ENCODE results near the gene UBR3. TPM values are rescaled to one million over a fixed set of nuclear protein-coding genes. Genes with fewer than 3 reads are reported as not detected.

Gene UBR3
- total and polyA plus RNA-seq, 2 experiments from 2014 or later = 10.7 to 28.0 TPM

DNA sequence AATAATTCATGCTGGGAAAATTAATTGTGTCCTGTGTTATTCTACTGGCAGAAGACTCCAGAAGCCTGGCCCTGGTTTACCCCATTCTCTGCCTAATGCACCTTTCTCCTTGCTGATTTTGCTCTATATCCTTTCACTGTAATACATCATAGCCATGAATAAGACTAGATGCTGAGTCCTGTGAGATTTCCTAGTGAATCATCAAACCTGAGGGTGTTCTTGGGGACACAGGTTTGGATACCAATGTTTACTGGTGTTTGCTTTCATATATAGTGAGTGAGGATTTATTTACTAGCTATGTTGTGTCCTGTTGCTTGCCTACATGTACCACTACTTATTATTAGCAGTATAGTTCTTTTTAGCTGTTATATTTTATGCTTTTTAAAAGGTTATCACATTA is 9.0 kb upstream of the UBR3 start:
- peaks cover 77% of the 10 kb centered on the region for H3K36me3 Mint-ChIP-seq (ENCODE audit: low read depth)
- Histone ChIP-seq H3K79me2 (replicated peaks; ENCODE audit: insufficient read depth) (peaks cover 23% of the 10 kb centered on the region), H3K9me2 (ENCODE audit: insufficient read depth) (no peaks in the 10 kb centered on the region), H4K20me1 (replicated peaks; ENCODE audit: insufficient read depth) (no peaks in the 10 kb centered on the region; the same call in 1 of the 2 replicates), H3K4me2 (no peak overlapping the region), H3K36me3 (ENCODE audit: insufficient read depth) (peaks cover 14% of the 10 kb centered on the region), H3K27ac (ENCODE audit: low read depth) (no peak overlapping the region), H3K27me3 (ENCODE audit: insufficient read depth) (no peaks in the 10 kb centered on the region), H3F3A (replicated peaks; ENCODE audit: low read depth) (no peaks in the 10 kb centered on the region), H3K4me1 (ENCODE audit: insufficient read depth) (no peaks in the 10 kb centered on the region), H3K4me3 (no peak overlapping the region), H2AFZ (no peak overlapping the region)
- ATAC-seq (no peak), DNase-seq (ENCODE audit: low spot score) (no peak)
- H3K4me3 Mint-ChIP-seq = no peak overlapping the region
- H3K9me3 Mint-ChIP-seq = peaks cover 11% of the 10 kb centered on the region; the same call in 2 of the 3 replicates
- TF ChIP-seq EZH2phosphoT487 (IDR thresholded peaks at IDR 0.05; ENCODE audit: unreplicated experiment) (no peak), ZNF331 (CRISPR knock-in tag; IDR thresholded peaks at IDR 0.05; ENCODE audit: low read depth) (no peak), NANOG (IDR thresholded peaks at IDR 0.05; ENCODE audit: borderline replicate concordance) (no peak), JUNB (IDR thresholded peaks at IDR 0.05; ENCODE audit: unreplicated experiment) (no peak)
- TF ChIP-seq, protein P1, sequence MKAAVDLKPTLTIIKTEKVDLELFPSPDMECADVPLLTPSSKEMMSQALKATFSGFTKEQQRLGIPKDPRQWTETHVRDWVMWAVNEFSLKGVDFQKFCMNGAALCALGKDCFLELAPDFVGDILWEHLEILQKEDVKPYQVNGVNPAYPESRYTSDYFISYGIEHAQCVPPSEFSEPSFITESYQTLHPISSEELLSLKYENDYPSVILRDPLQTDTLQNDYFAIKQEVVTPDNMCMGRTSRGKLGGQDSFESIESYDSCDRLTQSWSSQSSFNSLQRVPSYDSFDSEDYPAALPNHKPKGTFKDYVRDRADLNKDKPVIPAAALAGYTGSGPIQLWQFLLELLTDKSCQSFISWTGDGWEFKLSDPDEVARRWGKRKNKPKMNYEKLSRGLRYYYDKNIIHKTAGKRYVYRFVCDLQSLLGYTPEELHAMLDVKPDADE (IDR thresholded peaks at IDR 0.05) = no peak
- no peak overlapping the region for H3K27ac Mint-ChIP-seq
- H3K27me3 Mint-ChIP-seq (ENCODE audit: insufficient read depth, low read depth, poor library complexity) = no peaks in the 10 kb centered on the region
- peaks cover 5% of the 10 kb centered on the region; the same call in 1 of the 3 replicates for H3K4me1 Mint-ChIP-seq

DNA sequence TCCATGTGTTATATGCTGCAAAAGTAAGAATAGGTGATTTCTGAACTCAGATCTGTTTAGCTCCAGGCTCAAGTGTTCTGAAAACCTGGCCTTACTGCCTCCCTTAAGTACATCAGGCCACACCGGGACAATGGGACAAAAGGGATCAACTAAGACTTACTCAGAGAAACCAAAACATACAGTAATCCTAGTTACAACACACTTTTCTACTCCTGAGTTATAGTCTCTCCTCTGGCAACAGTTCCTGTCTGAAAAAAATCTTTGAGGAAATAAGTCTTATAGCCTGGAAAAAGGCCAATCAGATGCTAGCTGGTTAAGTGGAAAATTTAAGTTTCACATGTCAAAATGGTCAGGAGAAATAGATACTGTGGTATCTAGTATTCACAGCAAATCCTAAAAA is 8.1 kb upstream of the UBR3 start:
- H3K4me3 ChIP-seq = no peak overlapping the region
- DNase-seq (ENCODE audit: low spot score) (no peak), ATAC-seq (no peak)
- H3K4me2 ChIP-seq = no peak overlapping the region
- H3F3A ChIP-seq (replicated peaks; ENCODE audit: low read depth) = no peaks in the 10 kb centered on the region
- Mint-ChIP-seq H3K27ac (no peak overlapping the region), H3K36me3 (ENCODE audit: low read depth) (peaks cover 70% of the 10 kb centered on the region), H3K27me3 (ENCODE audit: insufficient read depth, low read depth, poor library complexity) (no peaks in the 10 kb centered on the region), H3K4me3 (no peak overlapping the region), H3K9me3 (peaks cover 11% of the 10 kb centered on the region; the same call in 2 of the 3 replicates), H3K4me1 (peaks cover 11% of the 10 kb centered on the region)
- H3K9me2 ChIP-seq (ENCODE audit: insufficient read depth) = no peaks in the 10 kb centered on the region
- H3K27ac ChIP-seq (ENCODE audit: low read depth) = no peak overlapping the region
- no peaks in the 10 kb centered on the region for H3K27me3 ChIP-seq (ENCODE audit: insufficient read depth)
- peaks cover 31% of the 10 kb centered on the region for H3K79me2 ChIP-seq (replicated peaks; ENCODE audit: insufficient read depth)
- no peaks in the 10 kb centered on the region; the same call in 1 of the 2 replicates for H4K20me1 ChIP-seq (replicated peaks; ENCODE audit: insufficient read depth)
- peaks cover 13% of the 10 kb centered on the region; the same call in 1 of the 2 replicates for H3K36me3 ChIP-seq (ENCODE audit: insufficient read depth)
- H2AFZ ChIP-seq = no peak overlapping the region
- peaks cover 3% of the 10 kb centered on the region; the same call in 1 of the 2 replicates for H3K4me1 ChIP-seq (ENCODE audit: insufficient read depth)
- TF ChIP-seq EZH2 (IDR thresholded peaks at IDR 0.05; ENCODE audit: low read depth, unreplicated experiment) (no peak), ZNF331 (CRISPR knock-in tag; IDR thresholded peaks at IDR 0.05; ENCODE audit: low read depth) (no peak), CREB1 (CRISPR knock-in tag; IDR thresholded peaks at IDR 0.05; ENCODE audit: low read depth) (no peak), EZH2phosphoT487 (IDR thresholded peaks at IDR 0.05; ENCODE audit: unreplicated experiment) (no peak), NANOG (IDR thresholded peaks at IDR 0.05; ENCODE audit: borderline replicate concordance) (no peak), STAT1 (IDR thresholded peaks at IDR 0.05; ENCODE audit: unreplicated experiment) (no peak), POLR2AphosphoS5 (IDR thresholded peaks at IDR 0.05; ENCODE audit: low read depth) (no peak), JUNB (IDR thresholded peaks at IDR 0.05; ENCODE audit: unreplicated experiment) (no peak)
- TF ChIP-seq, protein P2, sequence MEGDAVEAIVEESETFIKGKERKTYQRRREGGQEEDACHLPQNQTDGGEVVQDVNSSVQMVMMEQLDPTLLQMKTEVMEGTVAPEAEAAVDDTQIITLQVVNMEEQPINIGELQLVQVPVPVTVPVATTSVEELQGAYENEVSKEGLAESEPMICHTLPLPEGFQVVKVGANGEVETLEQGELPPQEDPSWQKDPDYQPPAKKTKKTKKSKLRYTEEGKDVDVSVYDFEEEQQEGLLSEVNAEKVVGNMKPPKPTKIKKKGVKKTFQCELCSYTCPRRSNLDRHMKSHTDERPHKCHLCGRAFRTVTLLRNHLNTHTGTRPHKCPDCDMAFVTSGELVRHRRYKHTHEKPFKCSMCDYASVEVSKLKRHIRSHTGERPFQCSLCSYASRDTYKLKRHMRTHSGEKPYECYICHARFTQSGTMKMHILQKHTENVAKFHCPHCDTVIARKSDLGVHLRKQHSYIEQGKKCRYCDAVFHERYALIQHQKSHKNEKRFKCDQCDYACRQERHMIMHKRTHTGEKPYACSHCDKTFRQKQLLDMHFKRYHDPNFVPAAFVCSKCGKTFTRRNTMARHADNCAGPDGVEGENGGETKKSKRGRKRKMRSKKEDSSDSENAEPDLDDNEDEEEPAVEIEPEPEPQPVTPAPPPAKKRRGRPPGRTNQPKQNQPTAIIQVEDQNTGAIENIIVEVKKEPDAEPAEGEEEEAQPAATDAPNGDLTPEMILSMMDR (conservative IDR thresholded peaks at IDR 0.05; ENCODE audit: low read depth in 2 of 2) = no peak
- TF ChIP-seq, protein P3, sequence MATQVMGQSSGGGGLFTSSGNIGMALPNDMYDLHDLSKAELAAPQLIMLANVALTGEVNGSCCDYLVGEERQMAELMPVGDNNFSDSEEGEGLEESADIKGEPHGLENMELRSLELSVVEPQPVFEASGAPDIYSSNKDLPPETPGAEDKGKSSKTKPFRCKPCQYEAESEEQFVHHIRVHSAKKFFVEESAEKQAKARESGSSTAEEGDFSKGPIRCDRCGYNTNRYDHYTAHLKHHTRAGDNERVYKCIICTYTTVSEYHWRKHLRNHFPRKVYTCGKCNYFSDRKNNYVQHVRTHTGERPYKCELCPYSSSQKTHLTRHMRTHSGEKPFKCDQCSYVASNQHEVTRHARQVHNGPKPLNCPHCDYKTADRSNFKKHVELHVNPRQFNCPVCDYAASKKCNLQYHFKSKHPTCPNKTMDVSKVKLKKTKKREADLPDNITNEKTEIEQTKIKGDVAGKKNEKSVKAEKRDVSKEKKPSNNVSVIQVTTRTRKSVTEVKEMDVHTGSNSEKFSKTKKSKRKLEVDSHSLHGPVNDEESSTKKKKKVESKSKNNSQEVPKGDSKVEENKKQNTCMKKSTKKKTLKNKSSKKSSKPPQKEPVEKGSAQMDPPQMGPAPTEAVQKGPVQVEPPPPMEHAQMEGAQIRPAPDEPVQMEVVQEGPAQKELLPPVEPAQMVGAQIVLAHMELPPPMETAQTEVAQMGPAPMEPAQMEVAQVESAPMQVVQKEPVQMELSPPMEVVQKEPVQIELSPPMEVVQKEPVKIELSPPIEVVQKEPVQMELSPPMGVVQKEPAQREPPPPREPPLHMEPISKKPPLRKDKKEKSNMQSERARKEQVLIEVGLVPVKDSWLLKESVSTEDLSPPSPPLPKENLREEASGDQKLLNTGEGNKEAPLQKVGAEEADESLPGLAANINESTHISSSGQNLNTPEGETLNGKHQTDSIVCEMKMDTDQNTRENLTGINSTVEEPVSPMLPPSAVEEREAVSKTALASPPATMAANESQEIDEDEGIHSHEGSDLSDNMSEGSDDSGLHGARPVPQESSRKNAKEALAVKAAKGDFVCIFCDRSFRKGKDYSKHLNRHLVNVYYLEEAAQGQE (IDR thresholded peaks at IDR 0.05; ENCODE audit: unreplicated experiment) = no peak

Data from GM23338 (cell line).